Stimulated activated CD4-positive, alpha-beta T cell treated with anti-CD3 and anti-CD28 coated beads, Interleukin-2, amount 100 ng/mL, for 48 hours (primary cell): ENCODE results near the gene PAMR1.
A peak's percentile ranks its signal among the peaks of the same experiment; 100 is the strongest.

Experiments used
- DNase-seq, 2 donors: peaks; one replicate each; pipeline ENCODE4 v3.0.0-alpha.2; 2020

PAMR1 gene

DNA sequence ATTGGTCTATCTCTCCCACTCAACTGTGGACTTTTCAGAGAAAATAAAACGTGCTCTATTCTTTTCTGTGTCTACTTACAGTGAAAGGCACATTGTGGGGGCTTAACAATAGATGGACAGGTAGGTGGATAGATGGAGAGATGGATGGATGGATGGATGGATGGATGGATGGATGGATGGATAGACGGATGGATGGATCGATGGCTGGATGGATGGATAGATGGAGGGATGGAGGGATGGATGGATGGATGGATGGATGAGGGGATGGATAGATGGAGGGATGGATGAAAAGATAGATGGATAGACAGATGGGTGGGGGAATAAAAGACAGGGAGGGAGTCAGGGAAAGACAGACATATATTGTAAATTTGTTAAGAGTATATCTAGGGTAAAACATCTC is 91.8 kb downstream of the PAMR1 start:
- no peak for DNase-seq

- no peak for DNase-seq
Observed at GRCh38 chr11:35432464-35432863, 93.0 kb downstream of the PAMR1 start.

- no peak for DNase-seq
Observed at GRCh38 chr11:35427071-35427470, 98.3 kb downstream of the PAMR1 start.

- no peak for DNase-seq
Observed at GRCh38 chr11:35426351-35426750, 99.1 kb downstream of the PAMR1 start.

GRCh38 chr11:35425603-35426212 is 99.7 kb downstream of the PAMR1 start:
- no peak for DNase-seq

DNA sequence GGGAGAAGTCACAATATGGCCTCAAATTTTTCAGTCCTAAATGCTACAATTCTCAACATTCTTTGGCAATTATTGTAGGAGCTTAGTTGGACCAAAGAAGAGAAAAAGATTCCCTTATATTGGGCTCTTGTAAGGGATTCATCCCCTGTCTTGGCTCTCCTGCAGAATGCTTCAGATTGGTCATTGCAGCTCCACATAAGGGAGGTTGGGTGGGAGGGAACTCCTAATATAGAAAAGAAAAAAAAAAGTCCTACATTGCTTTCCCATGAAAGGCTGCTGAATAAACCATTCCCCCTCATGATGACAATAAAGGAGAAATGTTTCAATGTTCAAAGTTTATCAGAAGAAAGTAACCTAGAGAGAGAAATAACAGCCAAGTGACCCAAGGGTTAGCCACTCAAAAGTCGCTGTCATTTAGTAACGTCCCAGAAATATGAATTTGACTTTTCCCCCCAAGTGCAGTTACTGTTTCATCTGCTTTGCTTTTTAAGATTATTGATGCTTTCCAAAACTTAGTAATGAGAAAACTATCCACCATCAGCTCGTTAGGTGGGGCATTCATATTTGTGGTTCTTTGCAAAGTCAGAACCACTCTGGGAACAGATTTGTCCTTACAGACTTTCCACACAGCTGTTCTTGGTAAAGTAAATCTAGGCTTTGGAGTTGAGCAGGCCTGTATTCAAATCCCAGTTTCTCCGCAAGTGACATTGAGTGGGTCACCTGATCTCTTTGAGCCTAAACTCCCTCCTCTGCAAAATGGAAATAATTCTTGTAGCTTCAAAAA is 101.1 kb downstream of the PAMR1 start:
- no peak for DNase-seq

DNA sequence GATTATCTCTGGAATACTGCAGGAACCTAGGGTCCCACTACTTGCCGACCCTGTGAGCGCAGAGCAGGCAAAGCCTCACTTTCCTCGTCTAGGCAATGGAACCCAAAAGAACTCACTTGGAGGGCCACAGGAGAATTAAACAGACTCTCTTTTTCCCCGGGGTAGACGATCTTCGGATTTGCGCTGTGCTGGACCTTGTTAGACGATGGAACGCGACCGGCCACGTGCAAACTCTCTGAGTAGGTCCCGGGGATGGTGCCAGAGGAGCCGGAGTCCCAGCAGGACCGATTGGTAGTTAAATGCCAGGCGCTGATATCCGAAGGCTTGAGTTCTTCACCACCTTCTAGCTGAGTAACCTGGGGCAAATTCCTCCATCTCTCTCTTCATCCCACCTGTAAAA is 105.0 kb downstream of the PAMR1 start:
- DNase-seq, result no peak

DNA sequence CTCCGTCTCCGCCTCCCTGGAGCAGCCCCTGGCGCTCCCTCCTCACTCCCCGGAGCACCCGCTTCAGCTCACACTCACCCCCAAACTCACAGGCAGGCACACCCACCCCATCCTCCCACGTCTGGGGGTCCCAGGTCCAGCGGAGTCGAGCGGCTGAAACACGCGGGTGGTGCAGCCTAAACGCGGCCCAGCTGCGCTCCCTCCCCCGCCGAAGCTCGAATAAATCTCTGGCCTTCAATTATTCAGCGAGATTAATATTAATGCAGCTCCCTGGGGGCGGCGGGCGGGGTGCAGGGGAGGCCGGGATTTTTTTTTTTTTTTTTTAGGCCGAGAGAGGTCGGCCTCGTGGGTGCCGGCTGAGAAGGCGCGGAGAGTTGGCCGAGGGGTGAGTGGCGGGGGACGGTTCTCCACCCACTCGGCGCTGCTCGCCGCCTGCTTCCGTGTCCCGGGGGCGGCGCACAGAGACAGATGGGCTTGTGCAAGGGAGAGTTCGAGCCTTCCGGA is 105.5 kb downstream of the PAMR1 start:
- DNase-seq, result no peak

GRCh38 chr11:35419184-35419829 is 106.1 kb downstream of the PAMR1 start, which contains the start of gene SLC1A2:
Gene SLC1A2 (minus strand): TSS chr11:35419558. CDS start chr11:35418966, 592 bp downstream.
- DNase-seq, result no peak

DNA sequence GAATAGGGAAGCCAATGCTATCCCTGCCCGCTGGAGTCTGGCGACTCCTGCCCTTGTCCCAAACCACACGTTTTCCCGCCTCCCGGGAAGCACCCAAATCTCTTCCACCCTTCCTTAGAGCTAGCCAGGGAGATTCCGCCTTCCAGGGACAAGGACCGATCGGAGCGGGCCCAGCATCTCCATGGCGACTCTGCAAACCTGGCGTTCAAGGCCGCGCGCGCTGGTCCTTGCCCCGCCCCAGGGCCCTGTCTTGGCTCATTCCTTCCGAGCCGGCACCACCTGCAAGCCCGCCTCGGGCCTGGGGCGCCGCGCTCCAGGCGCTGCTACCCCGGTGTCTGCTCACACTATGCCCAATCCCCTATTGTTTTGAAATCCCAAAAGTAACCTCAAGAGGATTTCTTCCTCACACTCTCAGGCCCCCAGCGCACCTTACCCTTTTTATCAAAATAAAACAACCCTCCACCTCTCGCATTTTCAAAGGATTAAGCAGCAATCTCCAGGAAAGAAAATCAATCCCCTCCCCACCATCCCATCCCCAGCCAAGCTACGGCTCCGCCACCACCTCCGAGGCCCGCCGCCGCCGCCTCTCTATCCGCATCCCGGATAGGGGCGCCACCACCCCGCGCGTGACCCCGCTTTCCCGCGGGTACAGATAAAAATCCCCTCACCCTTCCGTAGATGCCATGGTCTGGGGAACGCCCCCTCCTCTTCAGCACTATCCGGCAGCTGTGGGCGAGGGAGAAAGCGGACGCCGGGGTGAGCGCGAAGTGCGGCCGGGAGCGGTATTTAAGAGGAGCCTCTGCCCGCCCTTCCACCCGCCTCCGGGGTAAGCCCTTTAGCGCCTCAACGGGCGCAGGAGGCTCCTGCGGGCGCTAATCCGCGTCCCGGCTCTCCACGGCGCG is 106.9 kb downstream of the PAMR1 start:
- DNase-seq, result peak in 1 of 2 donors; percentile 18

GRCh38 chr11:35415487-35415886 is 109.9 kb downstream of the PAMR1 start:
- DNase-seq, result no peak

GRCh38 chr11:35414776-35415175 is 110.6 kb downstream of the PAMR1 start:
- DNase-seq, result no peak

GRCh38 chr11:35414311-35414710 is 111.1 kb downstream of the PAMR1 start:
- DNase-seq, result no peak

GRCh38 chr11:35413598-35413997 is 111.8 kb downstream of the PAMR1 start:
- DNase-seq, result no peak

DNA sequence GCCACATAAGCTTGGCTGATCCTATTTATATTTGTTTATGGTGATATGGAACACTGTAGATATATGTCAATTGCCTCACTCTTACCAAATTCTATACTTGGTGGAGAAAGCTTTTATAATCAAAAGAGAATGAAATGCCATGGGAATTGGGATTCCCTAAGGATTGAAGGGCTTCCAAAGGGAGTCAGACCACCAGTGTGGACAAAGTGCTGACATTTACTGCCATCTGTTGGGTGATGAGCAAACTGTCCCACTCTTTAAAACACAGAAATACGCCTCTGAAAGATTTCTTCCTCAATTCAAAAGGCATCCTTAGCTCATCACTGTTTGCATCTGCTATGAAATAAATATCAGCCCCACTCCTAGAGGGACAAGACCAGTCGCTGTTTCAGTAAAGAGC is 113.1 kb downstream of the PAMR1 start:
- DNase-seq, result no peak

DNA sequence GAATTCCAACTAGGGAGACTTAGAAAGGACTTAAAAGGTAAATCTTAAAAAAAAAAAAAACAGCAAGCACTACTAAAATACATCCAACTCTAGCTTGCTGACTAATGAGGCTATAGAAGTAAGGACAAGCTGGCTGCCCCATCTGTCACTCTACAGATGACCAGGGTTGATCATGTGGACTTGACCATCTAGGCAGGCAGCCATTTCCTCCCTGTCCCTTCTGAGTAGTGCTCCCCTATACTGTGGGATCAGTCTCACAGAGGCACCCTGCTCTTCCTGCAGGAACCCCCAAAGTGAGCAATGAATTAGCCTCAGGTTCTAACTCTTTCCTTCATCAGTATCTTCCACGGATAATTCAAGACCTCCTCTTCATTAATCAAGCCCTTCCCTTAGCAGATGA is 118.4 kb downstream of the PAMR1 start:
- DNase-seq, result no peak

DNA sequence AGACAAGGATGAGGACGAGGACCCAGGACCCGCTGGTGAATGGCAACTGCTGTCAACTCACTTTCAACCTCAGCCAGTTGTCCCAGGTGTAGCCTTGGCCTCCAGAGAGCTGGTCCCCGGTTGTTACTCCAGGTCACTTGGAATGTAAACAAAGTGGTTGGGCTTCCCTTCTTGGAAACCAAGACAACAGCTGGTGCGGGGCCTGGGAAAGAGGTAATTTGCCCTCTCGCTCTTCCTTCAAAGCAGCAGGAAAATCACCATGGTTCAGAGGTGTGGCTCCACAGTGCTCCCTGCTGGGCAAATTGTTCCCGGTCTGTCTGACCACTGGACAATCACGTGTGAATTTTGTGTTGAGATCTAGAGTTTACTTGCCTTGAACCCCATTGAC is 121.0 kb downstream of the PAMR1 start:
- no peak for DNase-seq

- DNase-seq, result no peak
Observed at GRCh38 chr11:35403765-35404387, 121.5 kb downstream of the PAMR1 start.

DNA sequence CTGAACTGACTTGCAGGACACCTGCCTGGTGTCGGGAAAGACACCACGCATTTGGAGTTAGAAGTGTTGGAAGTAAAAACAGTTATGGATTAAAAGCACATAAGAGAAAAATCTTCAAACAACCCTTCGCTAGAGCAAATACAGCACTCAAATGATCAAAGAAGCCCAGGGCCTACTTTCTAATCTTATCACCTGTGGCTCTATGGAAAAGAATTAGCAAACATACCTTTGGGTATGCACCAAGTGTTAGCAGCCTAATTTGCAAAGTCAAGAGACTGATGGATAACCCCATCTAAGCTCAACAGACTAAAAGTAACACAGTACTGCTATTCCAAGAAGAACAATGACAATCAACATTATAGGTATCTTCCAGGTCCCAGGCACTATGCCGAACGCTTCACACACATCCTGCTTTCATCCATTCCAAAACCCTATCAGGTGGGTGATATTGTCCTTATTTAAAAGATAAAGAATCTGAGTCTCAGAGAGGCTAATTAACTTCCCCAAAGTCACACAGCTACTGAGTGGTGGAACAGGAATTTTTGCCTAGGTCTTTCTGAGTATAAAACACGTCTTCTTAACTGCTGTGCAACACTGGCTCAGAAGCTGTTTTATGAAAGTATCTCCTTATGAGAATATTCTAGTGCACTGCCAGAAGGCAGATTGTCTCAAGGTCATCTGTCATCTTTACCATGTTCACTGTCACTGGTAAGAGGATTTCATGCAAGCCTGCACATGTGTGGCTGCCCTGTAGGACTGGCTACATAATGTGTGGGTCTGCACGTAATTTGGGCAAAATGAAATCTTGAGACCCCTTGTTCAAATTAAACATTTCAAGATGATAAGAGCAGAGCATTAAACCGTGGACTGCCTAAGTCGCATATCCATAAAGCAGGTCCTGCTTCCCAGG is 122.4 kb downstream of the PAMR1 start:
- no peak for DNase-seq

GRCh38 chr11:35398881-35399280 is 126.5 kb downstream of the PAMR1 start:
- DNase-seq, result no peak

GRCh38 chr11:35394941-35395340 is 130.5 kb downstream of the PAMR1 start:
- DNase-seq, result no peak
